GM23248 (cell line): Measurements from ENCODE around the gene ZDHHC13. TPM values are rescaled to one million over a fixed set of nuclear protein-coding genes. Genes with fewer than 3 reads are reported as not detected.
"Not testable (repeated sequence)": the region's sequence is repeated elsewhere in the genome, so short reads cannot be mapped to it uniquely, and the experiment has no call there.

Source experiments
- DNase-seq: peaks from one replicate; pipeline ENCODE4 v3.0.0-alpha.2; 2015
- H2AFZ ChIP-seq: fragments of 200-600 bp; sonication (generic); 2 replicates; pipeline ENCODE4 v1.6.1; 2016; ENCODE audit warnings: antibody characterized with exemption
- H3F3A ChIP-seq: fragments of 200-600 bp; sonication (generic); 2 replicates; pipeline ENCODE4 v1.6.1; 2016; ENCODE audit warnings: mild to moderate bottlenecking, antibody characterized with exemption, mixed run types; ENCODE audit not compliant: insufficient read depth
- H3K27ac ChIP-seq: fragments of 200-600 bp; sonication (generic); 2 replicates; pipeline ENCODE4 v1.5.1; 2016; ENCODE audit warnings: mild to moderate bottlenecking
- H3K27me3 ChIP-seq: fragments of 200-600 bp; sonication (generic); replicated peaks from 2 replicates; pipeline ENCODE4 v1.6.1; 2016; ENCODE audit warnings: mild to moderate bottlenecking; ENCODE audit not compliant: insufficient read depth
- H3K36me3 ChIP-seq: fragments of 200-600 bp; sonication (generic); 2 replicates; pipeline ENCODE4 v1.6.1; 2016; ENCODE audit warnings: low read depth, mild to moderate bottlenecking
- H3K4me1 ChIP-seq: fragments of 200-600 bp; sonication (generic); 2 replicates; pipeline ENCODE4 v1.6.1; 2016; ENCODE audit warnings: mild to moderate bottlenecking; ENCODE audit not compliant: insufficient read depth
- H3K4me2 ChIP-seq: fragments of 200-600 bp; sonication (generic); one replicate; pipeline ENCODE4 v1.6.1; 2016; ENCODE audit warnings: mild to moderate bottlenecking; ENCODE audit not compliant: unreplicated experiment
- H3K4me3 ChIP-seq: fragments of 200-600 bp; sonication (generic); 2 replicates; pipeline ENCODE4 v1.5.1; 2016; ENCODE audit warnings: mild to moderate bottlenecking
- H3K79me2 ChIP-seq: fragments of 200-600 bp; sonication (generic); 2 replicates; pipeline ENCODE4 v1.6.1; 2016; ENCODE audit warnings: mild to moderate bottlenecking; ENCODE audit not compliant: insufficient read depth
- H3K9ac ChIP-seq: fragments of 200-600 bp; sonication (generic); 2 replicates; pipeline ENCODE4 v1.6.1; 2016; ENCODE audit warnings: mild to moderate bottlenecking
- H3K9me2 ChIP-seq: fragments of 200-600 bp; sonication (generic); 2 replicates; pipeline ENCODE4 v1.6.1; 2016; ENCODE audit warnings: mixed run types, mild to moderate bottlenecking, moderate library complexity; ENCODE audit not compliant: insufficient read depth
- H3K9me3 ChIP-seq: fragments of 200-600 bp; sonication (generic); one replicate; pipeline ENCODE4 v1.6.1; 2017; ENCODE audit warnings: low read depth
- H4K20me1 ChIP-seq: fragments of 200-600 bp; sonication (generic); 2 replicates; pipeline ENCODE4 v1.6.0; 2016; ENCODE audit not compliant: insufficient read depth
- EZH2 ChIP-seq: fragments of 200-600 bp; sonication (generic); IDR thresholded peaks from 2 replicates; pipeline ENCODE4 v1.6.1; 2018; ENCODE audit warnings: antibody characterized with exemption, mild to moderate bottlenecking; ENCODE audit not compliant: insufficient read depth, poor library complexity, severe bottlenecking
- EZH2phosphoT487 ChIP-seq: fragments of 200-600 bp; sonication (generic); IDR thresholded peaks from 2 replicates; pipeline ENCODE4 v1.6.1; 2018; ENCODE audit warnings: antibody characterized with exemption, moderate library complexity, mild to moderate bottlenecking, low read depth; ENCODE audit not compliant: insufficient read depth
- WGBS, 2 experiments: methylation state at CpG; one replicate each; pipeline ENCODE4 v1.1.6; 2015 to 2017; ENCODE audit warnings: low lambda C conversion rate in 2 of 2, low coverage in 1 of 2; ENCODE audit errors: missing lambda C conversion rate in 2 of 2; 5-methylcytosine and 5-hydroxymethylcytosine counted together
- in situ Hi-C: fragments of 300-500 bp; cut with MboI; formaldehyde crosslinking; loops from 2 replicates; pipeline ENCODE4 v1.15.0; 2020
- polyA plus RNA-seq: library from polyadenylated mRNA; unstranded; fragments of >200 nt; fragmentation: Nextera tagmentation; extraction: Ambion mirVana; gene quantifications from 2 replicates; pipeline ENCODE4 v1.2.1, GENCODE V29; 2016
- total RNA-seq: library from RNA; depleted of rRNA; stranded (reverse); fragments of >200 nt; shearing (Covaris generic); gene quantifications from 2 replicates; pipeline ENCODE4 v1.2.3, GENCODE V29; 2014

ZDHHC13 gene
- total and polyA plus RNA-seq, 2 experiments from 2014 or later, result 10.9 to 12.5 TPM

GRCh38 chr11:19122960-19123615, 6.1 kb downstream of the ZDHHC13 start:
- TF ChIP-seq EZH2phosphoT487, result no peak
- no peak for TF ChIP-seq EZH2
- H4K20me1 ChIP-seq, result peaks cover 5% of the 10 kb centered on the region; the same call in 1 of the 2 replicates
- no peaks in the 10 kb centered on the region for H3K36me3 ChIP-seq
- DNase-seq, result no peak
- in situ Hi-C loops, result no loop called here
- 96 to 99% methylated on average over 7 of the region's 7 CpGs for WGBS, 2 experiments
- H3K9me2 ChIP-seq, result no peaks in the 10 kb centered on the region; the same call in 1 of the 2 replicates
- H3K9me3 ChIP-seq, result no peaks in the 10 kb centered on the region
- H3K9ac ChIP-seq, result no peak overlapping the region
- H3K27ac ChIP-seq, result no peak overlapping the region
- no peaks in the 10 kb centered on the region for H3K27me3 ChIP-seq
- no peak overlapping the region for H3K4me3 ChIP-seq
- H3K4me1 ChIP-seq, result peaks cover 6% of the 10 kb centered on the region; the same call in 1 of the 2 replicates
- no peak overlapping the region for H3K4me2 ChIP-seq
- H3K79me2 ChIP-seq, result peaks cover 31% of the 10 kb centered on the region; the same call in 1 of the 2 replicates
- H2AFZ ChIP-seq, result no peak overlapping the region
- H3F3A ChIP-seq, result no peaks in the 10 kb centered on the region

- H3K9me2 ChIP-seq, H3K27ac ChIP-seq, H3K9ac ChIP-seq, H3K36me3 ChIP-seq, H3K4me3 ChIP-seq, H3K4me1 ChIP-seq, DNase-seq, in situ Hi-C loops, H3K9me3 ChIP-seq, H3F3A ChIP-seq, H4K20me1 ChIP-seq, H3K4me2 ChIP-seq, H3K27me3 ChIP-seq, H2AFZ ChIP-seq: not testable (repeated sequence)
- H3K79me2 ChIP-seq, result peaks cover 32% of the 10 kb centered on the region; the same call in 1 of the 2 replicates
- 97 to 99% methylated on average over 4 of the region's 4 CpGs for WGBS, 2 experiments
These were observed 9.8 kb downstream of the ZDHHC13 start for GRCh38 chr11:19126562-19127325.

- no peak for DNase-seq
- 96 to 100% methylated on average over 1 of the region's 1 CpG for WGBS, 2 experiments
- Histone ChIP-seq H4K20me1 (no peaks in the 10 kb centered on the region), H3K4me1 (no peaks in the 10 kb centered on the region), H3K79me2 (peaks cover 8% of the 10 kb centered on the region; the same call in 1 of the 2 replicates), H3F3A (no peaks in the 10 kb centered on the region), H2AFZ (no peak overlapping the region), H3K9ac (no peak overlapping the region), H3K36me3 (no peaks in the 10 kb centered on the region), H3K27me3 (no peaks in the 10 kb centered on the region), H3K4me3 (no peak overlapping the region), H3K9me3 (no peaks in the 10 kb centered on the region), H3K4me2 (no peak overlapping the region), H3K27ac (no peak overlapping the region), H3K9me2 (no peaks in the 10 kb centered on the region)
- in situ Hi-C loops, result no loop called here
- TF ChIP-seq EZH2, result no peak
- no peak for TF ChIP-seq EZH2phosphoT487
These were observed 17.0 kb downstream of the ZDHHC13 start for GRCh38 chr11:19134004-19134403.

- H3K9me2 ChIP-seq, H3K27ac ChIP-seq, H4K20me1 ChIP-seq, H3F3A ChIP-seq, H3K79me2 ChIP-seq, H3K36me3 ChIP-seq, H3K4me1 ChIP-seq, H3K27me3 ChIP-seq, H3K9me3 ChIP-seq, in situ Hi-C loops, H2AFZ ChIP-seq, DNase-seq, H3K4me2 ChIP-seq, H3K4me3 ChIP-seq, H3K9ac ChIP-seq: not testable (repeated sequence)
- WGBS, 2 experiments, result 94 to 98% methylated on average over 4 of the region's 4 CpGs
These were observed 19.9 kb downstream of the ZDHHC13 start for GRCh38 chr11:19136884-19137283.
